Smooth muscle cell (in vitro differentiated cells): ENCODE data around the gene CRY1. TPM values are rescaled to one million over a fixed set of nuclear protein-coding genes. Genes with fewer than 3 reads are reported as not detected.

Experiments used
- DNase-seq: peaks from one replicate; lab custom pipeline; 2025; ENCODE audit not compliant: unreplicated experiment; lab: John Stamatoyannopoulos, UW
- H2AFZ ChIP-seq: fragments of 200-600 bp; sonication (generic); 2 replicates; pipeline ENCODE4 v1.6.0; 2016; ENCODE audit warnings: antibody characterized with exemption, low read depth, mild to moderate bottlenecking
- H3F3A ChIP-seq: fragments of 200-600 bp; sonication (generic); 2 replicates; pipeline ENCODE4 v1.6.0; 2017; ENCODE audit warnings: antibody characterized with exemption, low read depth
- H3K27ac ChIP-seq: fragments of 200-600 bp; sonication (generic); 2 replicates; pipeline ENCODE4 v1.5.1; 2016; ENCODE audit warnings: low read depth, mild to moderate bottlenecking
- H3K27me3 ChIP-seq: fragments of 200-600 bp; sonication (generic); 2 replicates; pipeline ENCODE4 v1.6.1; 2016; ENCODE audit warnings: low read depth, mild to moderate bottlenecking
- H3K36me3 ChIP-seq: fragments of 200-600 bp; sonication (generic); 2 replicates; pipeline ENCODE4 v1.5.1; 2016; ENCODE audit warnings: low read depth
- H3K4me1 ChIP-seq: fragments of 200-600 bp; sonication (generic); 2 replicates; pipeline ENCODE4 v1.5.1; 2016; ENCODE audit warnings: low read depth
- H3K4me2 ChIP-seq: fragments of 200-600 bp; sonication (generic); 2 replicates; pipeline ENCODE4 v1.6.0; 2016; ENCODE audit warnings: mild to moderate bottlenecking
- H3K4me3 ChIP-seq: fragments of 200-600 bp; sonication (generic); 2 replicates; pipeline ENCODE4 v1.5.1; 2016; ENCODE audit warnings: mild to moderate bottlenecking
- H3K79me2 ChIP-seq: fragments of 200-600 bp; sonication (generic); 2 replicates; pipeline ENCODE4 v1.6.0; 2016; ENCODE audit warnings: low read depth, mild to moderate bottlenecking
- H3K9ac ChIP-seq: fragments of 200-600 bp; sonication (generic); 2 replicates; pipeline ENCODE4 v1.6.0; 2016; ENCODE audit warnings: low read depth
- H3K9me3 ChIP-seq: fragments of 200-600 bp; sonication (generic); replicated peaks from 2 replicates; pipeline ENCODE4 v1.5.1; 2016; ENCODE audit warnings: low read depth
- H4K20me1 ChIP-seq: fragments of 200-600 bp; sonication (generic); 2 replicates; pipeline ENCODE4 v1.6.0; 2016; ENCODE audit warnings: low read depth
- WGBS: methylation state at CpG from one replicate; pipeline ENCODE4 v1.1.7; 2016; ENCODE audit warnings: low lambda C conversion rate; 5-methylcytosine and 5-hydroxymethylcytosine counted together
- polyA plus RNA-seq: library from polyadenylated mRNA; unstranded; fragments of >200 nt; fragmentation: Nextera tagmentation; extraction: Ambion mirVana; gene quantifications from 2 replicates; pipeline ENCODE4 v1.2.1, GENCODE V29; 2016
- total RNA-seq: library from RNA; depleted of rRNA; stranded (reverse); fragments of >200 nt; gene quantifications from 2 replicates; pipeline ENCODE4 v1.2.3, GENCODE V29; 2014
- TF ChIP-seq, protein P1 (sequence below): fragments of 200-600 bp; sonication (generic); IDR thresholded peaks from 2 replicates; pipeline ENCODE4 v1.5.1; 2017; ENCODE audit warnings: borderline replicate concordance, mild to moderate bottlenecking, antibody characterized with exemption; ENCODE audit not compliant: insufficient read depth, poor library complexity, severe bottlenecking

Gene CRY1
- total and polyA plus RNA-seq, 2 experiments from 2014 or later = 19.9 to 28.2 TPM

DNA sequence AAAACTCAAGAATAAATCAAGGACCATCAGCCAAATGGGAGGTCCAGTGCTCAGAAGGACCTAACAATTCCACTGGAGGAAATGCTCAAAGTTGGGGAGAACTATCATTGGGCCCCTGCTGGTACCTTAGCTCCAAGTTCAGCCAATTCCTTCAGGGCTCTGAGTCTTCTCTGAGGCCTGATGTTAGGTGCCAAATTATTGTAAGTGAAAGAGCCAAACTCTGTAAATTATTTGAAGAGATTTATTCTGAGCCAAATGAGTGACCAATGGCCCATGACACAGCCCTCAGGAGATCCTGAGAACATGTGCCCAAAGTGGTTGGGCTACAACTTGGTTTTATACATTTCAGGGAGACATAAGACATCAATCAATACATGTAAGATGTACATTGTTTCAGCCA, 145.9 kb downstream of the CRY1 start:
- Histone ChIP-seq H3K36me3 (no peaks in the 10 kb centered on the region), H3K4me2 (no peak overlapping the region)

DNA sequence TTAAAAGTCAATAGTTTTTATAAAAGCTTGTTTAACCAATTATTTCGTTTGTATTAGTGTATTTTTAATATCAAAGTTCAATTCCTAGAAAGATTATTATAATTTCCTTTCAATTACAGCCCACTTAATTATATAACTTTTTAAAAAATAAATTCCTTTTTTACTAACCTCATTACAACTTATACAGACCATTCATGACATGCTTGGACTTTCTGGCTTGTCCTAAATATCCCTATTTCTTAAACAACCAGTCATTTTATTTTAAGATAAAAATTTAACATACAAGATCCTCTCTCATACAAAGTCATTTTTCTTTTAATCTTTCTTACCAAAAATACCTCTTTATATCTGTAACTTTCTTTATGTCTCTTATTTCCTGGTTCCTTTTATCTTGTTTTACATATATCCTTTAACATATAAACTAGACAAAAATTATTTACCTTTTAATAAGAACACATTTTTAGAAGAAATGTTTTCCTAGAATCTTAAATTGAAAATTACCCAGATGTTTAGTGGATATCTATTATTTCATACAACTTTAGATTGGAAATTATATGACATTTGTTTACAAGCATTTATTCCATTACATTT, 148.0 kb downstream of the CRY1 start:
- H2AFZ ChIP-seq = no peak overlapping the region
- TF ChIP-seq, protein P1, sequence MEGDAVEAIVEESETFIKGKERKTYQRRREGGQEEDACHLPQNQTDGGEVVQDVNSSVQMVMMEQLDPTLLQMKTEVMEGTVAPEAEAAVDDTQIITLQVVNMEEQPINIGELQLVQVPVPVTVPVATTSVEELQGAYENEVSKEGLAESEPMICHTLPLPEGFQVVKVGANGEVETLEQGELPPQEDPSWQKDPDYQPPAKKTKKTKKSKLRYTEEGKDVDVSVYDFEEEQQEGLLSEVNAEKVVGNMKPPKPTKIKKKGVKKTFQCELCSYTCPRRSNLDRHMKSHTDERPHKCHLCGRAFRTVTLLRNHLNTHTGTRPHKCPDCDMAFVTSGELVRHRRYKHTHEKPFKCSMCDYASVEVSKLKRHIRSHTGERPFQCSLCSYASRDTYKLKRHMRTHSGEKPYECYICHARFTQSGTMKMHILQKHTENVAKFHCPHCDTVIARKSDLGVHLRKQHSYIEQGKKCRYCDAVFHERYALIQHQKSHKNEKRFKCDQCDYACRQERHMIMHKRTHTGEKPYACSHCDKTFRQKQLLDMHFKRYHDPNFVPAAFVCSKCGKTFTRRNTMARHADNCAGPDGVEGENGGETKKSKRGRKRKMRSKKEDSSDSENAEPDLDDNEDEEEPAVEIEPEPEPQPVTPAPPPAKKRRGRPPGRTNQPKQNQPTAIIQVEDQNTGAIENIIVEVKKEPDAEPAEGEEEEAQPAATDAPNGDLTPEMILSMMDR = no peak

More for the DNA sequence above, 145.9 kb downstream of the CRY1 start:
- Histone ChIP-seq H3K4me3 (no peak overlapping the region), H3F3A (no peaks in the 10 kb centered on the region), H3K27ac (no peak overlapping the region), H3K4me1 (no peaks in the 10 kb centered on the region), H2AFZ (no peak overlapping the region), H3K79me2 (no peaks in the 10 kb centered on the region), H3K27me3 (no peaks in the 10 kb centered on the region), H3K9ac (no peak overlapping the region), H4K20me1 (no peaks in the 10 kb centered on the region), H3K9me3 (no peaks in the 10 kb centered on the region)
- DNase-seq = no peak
- TF ChIP-seq, protein P1 = no peak

DNA sequence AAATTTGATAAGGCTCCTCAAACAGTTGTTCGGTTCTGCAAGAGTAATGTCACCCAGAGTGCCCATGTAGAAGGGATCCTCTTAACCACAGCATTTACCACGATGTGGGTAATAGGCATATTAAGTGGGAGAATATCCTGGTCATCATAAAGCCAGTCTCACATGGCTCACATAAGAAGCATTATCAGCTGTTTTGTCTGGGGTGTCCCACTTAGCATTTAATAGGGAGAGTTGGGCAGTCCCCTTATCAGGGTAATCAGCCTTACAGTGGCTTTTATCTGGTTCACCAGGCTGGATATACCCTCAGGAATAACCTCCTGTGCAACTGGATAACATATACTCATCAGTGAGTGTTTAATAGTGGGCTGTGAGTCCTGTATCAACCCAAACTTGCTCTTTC, 150.6 kb downstream of the CRY1 start:
- no peak overlapping the region for H3K4me3 ChIP-seq
- no peaks in the 10 kb centered on the region for H4K20me1 ChIP-seq
- WGBS = 93% methylated on average over 2 of the region's 2 CpGs
- DNase-seq = no peak
- H3F3A ChIP-seq = no peaks in the 10 kb centered on the region
- H3K9me3 ChIP-seq = no peaks in the 10 kb centered on the region
- H3K9ac ChIP-seq = no peak overlapping the region
- H2AFZ ChIP-seq = no peak overlapping the region
- H3K4me2 ChIP-seq = no peak overlapping the region
- no peaks in the 10 kb centered on the region for H3K4me1 ChIP-seq
- H3K36me3 ChIP-seq = no peaks in the 10 kb centered on the region
- no peaks in the 10 kb centered on the region for H3K27me3 ChIP-seq
- no peaks in the 10 kb centered on the region for H3K79me2 ChIP-seq
- no peak overlapping the region for H3K27ac ChIP-seq
- TF ChIP-seq, protein P1 = no peak

More for the DNA sequence above, 148.0 kb downstream of the CRY1 start:
- Histone ChIP-seq H3K4me3 (no peak overlapping the region), H4K20me1 (no peaks in the 10 kb centered on the region), H3K27me3 (no peaks in the 10 kb centered on the region), H3K4me1 (no peaks in the 10 kb centered on the region), H3K79me2 (no peaks in the 10 kb centered on the region), H3K4me2 (no peak overlapping the region), H3K9me3 (no peaks in the 10 kb centered on the region), H3K27ac (no peak overlapping the region), H3K9ac (no peak overlapping the region), H3K36me3 (no peaks in the 10 kb centered on the region), H3F3A (no peaks in the 10 kb centered on the region)
- 3% methylated on average over 1 of the region's 1 CpG for WGBS
- no peak for DNase-seq

DNA sequence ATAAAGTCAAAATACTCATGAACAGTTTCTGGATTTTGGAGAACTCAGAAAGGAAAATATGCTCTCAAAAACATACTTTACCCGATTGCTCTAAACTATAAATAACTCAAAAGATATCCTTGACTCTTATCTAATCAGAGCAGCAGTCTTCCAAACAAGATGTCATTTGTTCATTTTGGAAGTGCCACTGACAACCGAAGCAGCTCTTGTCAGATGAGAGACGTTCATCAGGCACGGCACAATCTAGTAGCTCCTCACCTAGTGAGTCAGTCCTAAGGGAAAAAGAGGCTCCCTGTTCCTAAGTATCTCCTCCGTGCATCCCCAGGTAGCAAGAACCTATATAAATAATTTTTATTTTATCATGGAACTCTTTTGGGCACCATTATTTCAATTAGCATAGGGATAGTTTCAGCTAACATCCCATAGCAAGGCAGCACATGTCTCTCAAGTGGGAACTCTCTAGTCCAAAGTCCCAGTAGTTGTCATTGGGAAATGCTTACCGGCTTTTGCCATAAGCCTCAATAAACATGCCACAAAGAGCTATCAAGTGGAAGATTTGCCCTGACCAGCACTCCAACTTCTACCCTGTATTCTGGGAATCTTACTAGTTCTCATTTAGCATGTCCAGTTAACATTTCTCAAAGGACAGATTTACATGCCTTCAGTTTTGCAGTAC, 151.7 kb downstream of the CRY1 start:
- H3K4me3 ChIP-seq = no peak overlapping the region
- no peaks in the 10 kb centered on the region for H3K27me3 ChIP-seq
- no peak overlapping the region for H2AFZ ChIP-seq
- H4K20me1 ChIP-seq = no peaks in the 10 kb centered on the region
- DNase-seq = no peak
- no peak overlapping the region for H3K4me2 ChIP-seq
- no peak overlapping the region for H3K27ac ChIP-seq
- H3K36me3 ChIP-seq = no peaks in the 10 kb centered on the region
- TF ChIP-seq, protein P1 = no peak
- no peaks in the 10 kb centered on the region for H3K4me1 ChIP-seq
- H3F3A ChIP-seq = no peaks in the 10 kb centered on the region
- WGBS = 69% methylated on average over 6 of the region's 6 CpGs
- no peaks in the 10 kb centered on the region for H3K79me2 ChIP-seq
- H3K9me3 ChIP-seq = no peaks in the 10 kb centered on the region
- no peak overlapping the region for H3K9ac ChIP-seq
